Right lobe of liver (tissue), 6 donors: ENCODE data around the gene NLGN4X. TPM values are rescaled to one million over a fixed set of nuclear protein-coding genes. Genes with fewer than 3 reads are reported as not detected.

ENCODE experiments used
- ATAC-seq, 4 donors: fragments of 200-7000 bp; cut with Tn5 transposase; one replicate each; pipeline ENCODE4 v1.9.1; 2020; ENCODE audit warnings: mild to moderate bottlenecking in 4 of 4, moderate library complexity in 4 of 4
- DNase-seq, 3 donors: peaks; one replicate each; pipeline ENCODE4 v3.0.0-alpha.2; 2020
- H3K27ac ChIP-seq, 3 donors: fragments of 200-600 bp; one replicate each; pipeline ENCODE4 v1.8.0; 2022
- H3K27me3 ChIP-seq, 2 donors: fragments of 200-600 bp; one replicate each; pipeline ENCODE4 v1.8.0; 2022
- H3K36me3 ChIP-seq, 4 donors: fragments of 200-600 bp; sonication (generic) in 1 of 4; one replicate each; pipeline versions ENCODE4 v1.5.1 to v1.8.0; 2017 to 2022; ENCODE audit warnings: control low read depth in 1 of 4
- H3K4me1 ChIP-seq, 4 donors: fragments of 200-600 bp; sonication (generic) in 1 of 4; one replicate each; pipeline versions ENCODE4 v1.5.1 to v1.8.0; 2017 to 2022; ENCODE audit warnings: control low read depth in 1 of 4
- H3K4me3 ChIP-seq, 3 donors: fragments of 200-600 bp; one replicate each; pipeline ENCODE4 v1.8.0; 2022
- H3K9me3 ChIP-seq, 4 donors: fragments of 200-600 bp; sonication (generic) in 1 of 4; one replicate each; pipeline versions ENCODE4 v1.5.1 to v1.8.0; 2017 to 2022; ENCODE audit warnings: control low read depth in 1 of 4
- CTCF ChIP-seq, 4 donors: fragments of 200-600 bp in 3 of 4; fragments of 450-650 bp in 1 of 4; IDR thresholded peaks; one replicate each; pipeline versions ENCODE4 v1.5.1 to v1.8.0; 2016 to 2022; ENCODE audit warnings: antibody characterized with exemption in 4 of 4, mild to moderate bottlenecking in 2 of 4
- POLR2A ChIP-seq: fragments of 450-650 bp; IDR thresholded peaks from one replicate; pipeline ENCODE4 v1.6.1; 2017; ENCODE audit warnings: antibody characterized with exemption, mild to moderate bottlenecking
- WGBS: methylation state at CpG from one replicate; pipeline ENCODE4 v1.1.6; 2018; ENCODE audit warnings: low coverage, low lambda C conversion rate; ENCODE audit not compliant: insufficient coverage; ENCODE audit errors: missing lambda C conversion rate; 5-methylcytosine and 5-hydroxymethylcytosine counted together
- intact Hi-C, 2 donors: fragments of 100-400 bp; cut with DNase I; formaldehyde crosslinking; loops; one replicate each; pipeline versions ENCODE4 v1.11.2 to v1.14.1; 2022
- total RNA-seq, 6 experiments: library from RNA; depleted of rRNA in 2 of 6; stranded (reverse); fragments of >200 nt in 2 of 6; fragmentation: NEBNext Ultra II Directional in 3 of 6; extraction: Animal tissue kit (Norgen Biotek cat#: 25700) in 3 of 6; gene quantifications; one replicate each; pipeline versions ENCODE4 v1.1.0 to v1.2.4, GENCODE V29; 2016 to 2023
- donor health status: DM: no; HTN: yes; CAD: no.
- donor health status: DM: no; HTN: no; CAD: no.
- donor health status: DM: no; HTN: no; CAD: no.
- donor health status: DM: no; HTN: yes; CAD: no.
- donor health status: DM: no; HTN: yes; CAD: no.

The NLGN4X gene
- total RNA-seq, 6 experiments from 2014 or later: 0.51 to 1.5 (median 1.1) TPM

GRCh38 chrX:6005856-6006255 lies 222.8 kb downstream of the NLGN4X start:
- Histone ChIP-seq H3K27ac (no peak overlapping the region), H3K4me1 (no peaks in the 10 kb centered on the region), H3K9me3 (no peaks in the 10 kb centered on the region), H3K36me3 (no peaks in the 10 kb centered on the region), H3K4me3 (no peak overlapping the region), H3K27me3 (no peaks in the 10 kb centered on the region)
- DNase-seq: no peak
- ATAC-seq: no peak
- TF ChIP-seq CTCF (IDR thresholded peaks at IDR 0.05) (no peak), POLR2A (no peak)
- intact Hi-C loops: no loop called here

- ATAC-seq: no peak
- no peaks in the 10 kb centered on the region for H3K4me1 ChIP-seq
- WGBS: 31% methylated on average over 4 of the region's 4 CpGs
Observed at GRCh38 chrX:6004529-6004928, 224.1 kb downstream of the NLGN4X start.

GRCh38 chrX:6002056-6002455 lies 226.6 kb downstream of the NLGN4X start:
- ATAC-seq (no peak), DNase-seq (no peak)
- intact Hi-C loops: no loop called here
- Histone ChIP-seq H3K36me3 (no peaks in the 10 kb centered on the region), H3K4me3 (no peak overlapping the region), H3K9me3 (no peaks in the 10 kb centered on the region), H3K27me3 (no peaks in the 10 kb centered on the region), H3K4me1 (no peaks in the 10 kb centered on the region), H3K27ac (no peak overlapping the region)
- WGBS: 51% methylated on average over 4 of the region's 5 CpGs
- TF ChIP-seq POLR2A (no peak), CTCF (IDR thresholded peaks at IDR 0.05) (no peak)

More at GRCh38 chrX:6004529-6004928, 224.1 kb downstream of the NLGN4X start:
- intact Hi-C loops: no loop called here
- H3K9me3 ChIP-seq: no peaks in the 10 kb centered on the region
- DNase-seq: no peak
- no peaks in the 10 kb centered on the region for H3K36me3 ChIP-seq
- no peak for TF ChIP-seq POLR2A
- H3K27me3 ChIP-seq: no peaks in the 10 kb centered on the region
- no peak overlapping the region for H3K4me3 ChIP-seq
- H3K27ac ChIP-seq: no peak overlapping the region

GRCh38 chrX:5998901-5999300 lies 229.8 kb downstream of the NLGN4X start:
- Histone ChIP-seq H3K27me3 (no peaks in the 10 kb centered on the region), H3K4me1 (no peaks in the 10 kb centered on the region), H3K36me3 (no peaks in the 10 kb centered on the region), H3K4me3 (no peak overlapping the region), H3K27ac (no peak overlapping the region), H3K9me3 (no peaks in the 10 kb centered on the region)
- TF ChIP-seq CTCF (IDR thresholded peaks at IDR 0.05): no peak
- TF ChIP-seq POLR2A: no peak
- 50% methylated on average over 3 of the region's 3 CpGs for WGBS
- intact Hi-C loops: no loop called here
- ATAC-seq (no peak), DNase-seq (no peak)

- Histone ChIP-seq H3K4me1 (no peaks in the 10 kb centered on the region), H3K27ac (no peak overlapping the region), H3K27me3 (no peaks in the 10 kb centered on the region), H3K4me3 (no peak overlapping the region), H3K36me3 (no peaks in the 10 kb centered on the region), H3K9me3 (no peaks in the 10 kb centered on the region)
- WGBS: 61% methylated on average over 1 of the region's 1 CpG
- TF ChIP-seq POLR2A: no peak
- TF ChIP-seq CTCF (IDR thresholded peaks at IDR 0.05): no peak
- DNase-seq (no peak), ATAC-seq (no peak)
- intact Hi-C loops: no loop called here
Observed at GRCh38 chrX:5998456-5998855, 230.2 kb downstream of the NLGN4X start.
